Right lung (tissue), 5 donors: ENCODE measurements around the gene ESRRA. TPM values are rescaled to one million over a fixed set of nuclear protein-coding genes. Genes with fewer than 3 reads are reported as not detected.

Experiments used
- DNase-seq, 2 donors: peaks; one replicate each; pipeline ENCODE4 v3.0.0-alpha.2; 2013
- polyA plus RNA-seq, 5 donors: library from polyadenylated mRNA; unstranded; fragments of 120-200 nt; gene quantifications; one replicate each; pipeline versions ENCODE4 v1.2.1 to v1.2.3, GENCODE V29; 2013; ENCODE audit warnings: inconsistent platforms in 1 of 5, low replicate concordance in 1 of 5; ENCODE audit not compliant: insufficient read length in 5 of 5, insufficient read depth in 1 of 5

Gene ESRRA
- polyA plus RNA-seq, 5 donors = 6.9 to 21.0 (median 12.4) TPM

DNA sequence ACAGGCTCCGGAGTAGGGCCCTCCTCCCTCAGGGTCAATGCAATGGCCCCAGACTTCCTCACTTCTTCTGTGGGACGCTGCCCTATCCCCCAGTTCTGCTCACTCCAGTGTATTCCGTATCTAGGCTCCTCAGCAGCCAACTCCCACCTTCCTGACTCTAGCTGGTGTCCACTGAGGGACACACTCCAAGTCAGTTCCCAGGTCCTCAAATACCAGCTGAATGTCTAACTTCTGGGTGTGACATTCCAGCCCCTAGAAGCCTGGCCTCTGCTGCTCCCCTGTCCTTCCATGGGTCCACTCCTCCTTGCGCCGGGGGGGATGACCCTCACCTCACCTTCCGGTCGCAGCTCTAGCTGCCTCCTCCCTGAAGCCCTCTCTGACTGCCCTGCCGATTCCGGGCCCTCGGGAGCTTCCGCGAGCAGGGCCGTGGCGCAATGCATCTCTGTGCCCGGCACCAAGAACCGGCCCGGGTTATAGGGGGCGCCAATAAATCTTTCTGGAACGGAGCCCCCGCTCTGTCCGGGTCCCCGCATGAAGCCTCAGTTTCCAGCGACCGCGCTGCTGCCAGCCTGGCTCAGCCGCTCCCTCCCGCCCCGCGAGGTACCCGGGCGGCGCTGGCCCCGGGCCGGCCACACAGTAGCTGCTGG, 36.3 kb upstream of the ESRRA start:
- no peak for DNase-seq

DNA sequence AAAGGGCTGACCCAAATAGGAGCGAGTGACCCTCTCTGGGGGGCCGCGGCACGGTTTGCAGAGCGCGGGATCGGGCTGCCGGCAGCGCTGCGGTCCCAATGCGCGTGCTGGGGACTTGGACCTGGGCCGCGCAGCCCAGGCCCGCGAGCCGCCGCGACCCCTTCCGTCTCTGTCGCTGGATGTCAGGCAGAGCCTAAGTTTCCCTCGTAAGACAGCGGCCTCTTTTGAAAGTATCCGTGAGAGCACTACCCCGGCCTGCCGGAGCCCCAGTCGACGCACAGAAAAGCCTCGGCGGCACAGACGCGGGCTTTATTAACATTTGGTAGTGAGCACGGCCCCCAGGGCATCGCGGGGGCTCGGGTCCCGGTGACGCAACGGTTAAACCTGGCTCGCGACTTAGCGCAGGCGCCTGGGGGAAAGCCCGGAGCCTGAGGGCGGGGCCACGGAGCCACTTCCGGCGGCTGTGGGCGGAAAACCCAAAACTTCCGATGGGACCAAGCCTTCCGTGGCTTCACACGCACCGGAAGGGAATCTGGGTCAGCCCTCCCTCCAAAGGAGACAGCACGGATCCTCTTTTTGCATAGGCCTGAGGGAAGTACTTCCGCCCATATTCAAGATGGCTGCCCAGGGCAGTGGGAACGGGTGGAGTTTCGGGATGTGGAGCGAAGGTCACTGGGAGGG, 35.6 kb upstream of the ESRRA start:
- DNase-seq = peak; percentile 99

DNA sequence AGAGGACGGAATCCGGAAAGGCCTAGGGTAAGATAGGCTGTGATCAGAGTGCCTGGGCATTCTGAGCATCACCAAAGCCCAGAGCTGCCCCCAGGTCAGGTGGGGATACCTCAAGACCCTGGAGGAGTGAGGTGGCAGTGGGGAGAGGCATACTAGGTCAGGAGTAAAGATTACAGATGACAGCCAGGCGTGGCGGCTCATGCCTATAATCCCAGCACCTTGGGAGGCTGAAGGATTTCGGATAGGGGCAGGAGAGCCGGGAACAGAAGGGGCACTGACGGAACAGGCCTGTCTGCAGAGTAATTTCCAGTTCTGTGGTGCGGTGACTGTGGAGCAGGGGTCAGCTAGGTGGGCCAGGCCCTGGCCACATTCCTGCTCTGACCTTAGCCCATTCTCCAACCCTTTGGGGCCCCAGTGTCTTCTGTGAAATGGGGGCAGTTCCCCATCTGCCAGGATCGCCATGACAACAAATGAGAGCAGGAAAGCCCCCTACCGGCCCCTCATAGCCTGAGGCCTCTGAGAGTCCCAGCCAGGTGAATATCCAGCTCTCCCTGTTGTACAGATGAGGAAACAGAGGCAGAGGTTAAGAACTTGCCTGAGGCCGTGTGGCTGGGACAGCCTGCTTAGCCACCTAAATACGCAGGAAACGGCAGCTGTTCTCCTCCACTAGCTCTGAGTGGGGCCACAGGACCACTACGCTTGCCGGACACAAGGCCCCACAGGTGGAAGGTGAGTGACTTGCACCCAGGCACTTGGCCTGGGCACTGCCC, 30.1 kb upstream of the ESRRA start:
- no peak for DNase-seq

DNA sequence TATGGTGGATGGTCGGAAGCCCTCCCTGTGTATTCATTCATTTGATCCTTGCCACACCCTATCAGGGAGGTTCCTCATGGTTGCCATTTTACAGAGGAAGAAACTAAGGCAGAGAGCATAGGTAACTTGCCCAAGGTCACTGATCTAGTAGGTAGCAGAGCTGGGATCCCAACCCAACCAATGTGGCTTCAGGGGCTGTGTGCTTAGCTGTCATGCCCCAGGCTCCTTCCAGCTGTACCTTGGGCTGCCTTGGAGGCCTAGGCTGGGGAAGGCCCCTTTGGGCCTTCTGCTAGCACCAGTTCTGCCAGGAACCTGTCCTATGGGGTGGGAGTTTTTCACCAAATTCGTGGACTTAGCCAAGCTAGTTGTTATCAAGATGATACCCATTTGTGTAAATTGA, 29.5 kb upstream of the ESRRA start:
- DNase-seq = no peak

DNA sequence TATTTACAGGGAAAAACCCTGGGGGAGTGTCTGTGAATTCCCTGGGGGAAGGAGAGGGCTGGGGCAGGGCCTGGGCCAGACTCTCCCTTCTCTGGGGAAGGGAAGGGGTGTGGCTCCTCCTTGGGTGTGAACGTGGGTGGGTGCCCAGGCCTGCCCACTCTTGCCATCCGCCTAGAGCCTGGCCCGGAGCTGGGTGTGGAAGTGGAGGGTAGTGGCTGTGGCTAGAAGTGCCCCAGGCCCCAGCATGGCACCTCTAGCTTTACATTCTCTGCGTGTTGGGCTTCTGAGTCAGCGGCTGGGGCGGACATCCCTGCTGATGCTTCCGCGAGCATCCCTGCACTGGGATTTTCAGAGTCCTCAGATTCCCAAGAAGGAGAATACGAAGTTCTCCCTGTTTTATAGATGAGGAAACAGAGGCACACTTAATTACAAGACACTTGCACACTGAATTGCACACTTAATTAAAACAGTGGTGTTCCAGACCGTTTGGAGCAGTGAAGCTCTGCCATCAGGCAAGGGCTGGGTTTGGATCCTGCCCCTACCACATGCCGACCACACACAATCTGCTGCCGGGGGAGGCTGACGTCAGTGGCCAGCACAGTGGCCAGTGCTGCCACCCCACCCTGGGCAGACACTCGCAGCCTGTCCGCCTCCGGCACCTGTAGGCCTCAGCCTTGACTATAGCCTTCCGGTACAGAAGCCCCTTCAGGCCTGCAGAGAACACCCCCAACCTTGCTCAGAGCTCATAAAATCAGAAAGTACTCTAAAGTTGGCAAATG, 28.5 kb upstream of the ESRRA start:
- no peak for DNase-seq

DNA sequence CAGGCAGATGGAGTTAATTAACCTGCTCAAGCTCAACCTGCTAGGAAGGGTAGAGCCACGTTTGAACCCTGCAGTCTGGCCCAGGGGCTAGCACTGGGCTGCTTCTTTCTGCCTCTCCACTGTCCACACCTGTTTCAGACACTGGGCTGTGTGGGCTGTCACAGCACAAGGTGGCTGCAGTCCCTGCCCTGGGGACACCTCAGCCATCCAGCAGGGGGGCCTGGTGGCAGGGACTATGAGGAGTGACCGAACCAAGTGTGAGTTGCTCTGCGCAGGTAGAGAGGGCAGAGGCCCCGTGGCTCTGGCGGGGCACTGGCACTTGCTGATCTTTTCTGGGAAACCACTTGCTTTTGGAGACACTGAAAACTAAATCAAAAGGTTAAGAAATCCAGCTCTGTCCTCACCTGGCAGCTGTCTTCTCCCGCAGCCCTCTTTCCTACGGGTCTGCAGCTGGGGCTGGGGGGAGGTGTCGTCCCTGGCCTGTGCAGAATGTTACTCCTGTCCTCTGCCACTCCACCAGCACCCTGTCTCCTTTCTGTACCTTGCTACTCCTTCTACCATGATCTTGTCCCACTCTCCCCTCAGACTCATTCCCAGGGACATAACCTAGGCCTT, 26.6 kb upstream of the ESRRA start:
- no peak for DNase-seq

DNA sequence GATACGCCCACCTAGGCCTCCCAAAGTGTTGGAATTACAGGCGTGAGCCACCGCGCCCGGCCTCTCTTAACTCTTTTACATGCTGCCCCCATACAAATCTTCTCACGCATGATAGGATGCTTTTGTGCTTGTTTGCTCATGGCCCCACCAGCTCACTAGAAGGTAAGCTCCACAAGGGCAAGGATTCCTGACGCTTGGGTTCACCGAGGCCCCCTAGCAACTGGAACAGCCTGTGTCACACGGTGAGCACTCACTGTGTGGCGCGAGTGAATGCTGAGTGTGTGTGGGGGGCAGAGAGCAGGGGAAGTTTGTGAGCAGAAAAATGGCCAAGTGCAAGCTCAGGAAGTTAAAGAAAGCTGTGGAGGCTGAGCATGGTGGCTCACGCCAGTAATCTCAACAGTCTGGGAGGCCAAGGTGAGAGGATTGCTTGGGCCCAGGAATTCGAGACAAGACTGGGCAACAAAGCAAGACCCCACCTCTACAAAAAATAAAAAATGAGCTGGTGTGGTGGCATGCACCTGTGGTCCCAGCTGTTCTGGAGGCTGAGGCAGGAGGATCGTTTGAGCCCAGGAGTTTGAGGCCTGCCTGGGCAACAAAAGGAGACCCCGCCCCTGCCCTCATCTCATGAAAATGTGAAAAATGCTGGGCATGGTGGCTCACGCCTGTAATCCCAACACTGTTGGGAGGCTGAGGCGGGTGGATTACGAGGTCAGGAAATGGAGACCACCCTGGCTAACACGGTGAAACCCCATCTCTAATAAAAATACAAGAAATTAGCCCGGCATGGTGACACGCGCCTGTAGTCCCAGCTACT, 23.2 kb upstream of the ESRRA start:
- DNase-seq = no peak

DNA sequence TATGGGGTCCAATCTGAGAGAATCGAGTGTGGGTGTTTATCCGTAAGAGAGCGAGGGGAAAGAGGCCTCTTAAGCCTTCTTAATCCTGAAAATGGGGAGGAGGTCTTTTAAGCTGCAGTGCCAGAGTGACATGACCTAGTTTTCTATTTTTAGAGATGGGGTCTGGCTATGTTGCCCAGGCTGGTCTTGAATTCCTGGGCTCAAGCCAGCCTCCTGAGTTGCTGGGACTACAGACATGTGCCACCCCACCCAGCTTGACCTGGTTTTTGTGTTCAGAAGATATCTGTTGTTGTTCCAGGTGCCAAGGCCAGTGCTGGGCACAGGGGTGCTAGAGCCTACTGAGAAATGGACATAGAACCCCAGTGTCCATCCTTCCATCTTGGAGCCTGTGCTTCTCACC, 22.2 kb upstream of the ESRRA start:
- DNase-seq = no peak

DNA sequence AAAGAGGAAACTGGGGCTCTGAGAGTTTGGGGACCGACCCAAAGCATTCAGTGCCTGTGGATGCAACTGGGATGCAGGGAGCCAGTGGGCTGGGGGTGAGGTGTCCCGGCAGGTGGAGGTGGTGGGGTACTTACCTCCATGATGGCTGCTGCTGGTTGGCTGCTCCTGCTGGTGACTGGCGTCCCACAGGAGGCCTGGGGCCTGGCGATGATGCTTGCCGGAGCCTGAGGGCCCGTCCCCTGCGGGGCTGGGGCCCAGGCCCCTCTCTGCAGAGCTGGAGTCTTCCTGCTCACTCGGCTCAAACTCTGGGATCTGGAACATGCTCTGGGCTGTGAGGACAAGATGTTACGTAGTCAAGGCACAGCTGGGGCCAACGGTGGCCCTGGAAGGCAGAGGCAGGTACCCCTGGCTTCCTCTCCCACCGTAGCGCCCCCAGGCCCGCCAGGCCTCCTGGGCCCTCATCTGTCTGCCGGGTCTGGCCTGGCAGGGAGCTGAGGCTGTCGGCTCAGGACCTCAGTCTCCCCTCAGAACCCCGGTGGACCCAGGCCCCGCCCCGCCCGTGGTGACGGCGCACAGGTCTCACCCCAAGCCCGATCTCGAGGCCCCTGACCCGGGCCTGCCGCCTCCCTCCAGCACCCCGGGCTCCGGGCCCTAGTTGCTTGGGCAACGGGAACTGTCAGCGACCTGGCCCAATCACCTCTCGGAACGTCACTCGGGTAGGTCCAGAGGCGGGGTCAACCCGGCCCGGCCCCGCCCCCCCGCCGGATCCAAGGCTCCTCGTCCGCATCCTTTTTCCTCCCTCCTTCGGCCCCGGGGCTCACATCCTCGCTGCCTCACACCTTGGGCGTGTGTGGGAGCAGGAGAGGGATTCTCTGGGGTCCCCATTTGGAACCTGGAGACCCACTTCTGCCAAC, 21.0 kb upstream of the ESRRA start, which contains the start of gene BAD:
Gene BAD, minus strand, starts transcription at position 618 of the 914 bp plus-strand sequence. Its CDS starts 297 bp downstream, at position 321.
- peak; percentile 91 to 92 for DNase-seq

DNA sequence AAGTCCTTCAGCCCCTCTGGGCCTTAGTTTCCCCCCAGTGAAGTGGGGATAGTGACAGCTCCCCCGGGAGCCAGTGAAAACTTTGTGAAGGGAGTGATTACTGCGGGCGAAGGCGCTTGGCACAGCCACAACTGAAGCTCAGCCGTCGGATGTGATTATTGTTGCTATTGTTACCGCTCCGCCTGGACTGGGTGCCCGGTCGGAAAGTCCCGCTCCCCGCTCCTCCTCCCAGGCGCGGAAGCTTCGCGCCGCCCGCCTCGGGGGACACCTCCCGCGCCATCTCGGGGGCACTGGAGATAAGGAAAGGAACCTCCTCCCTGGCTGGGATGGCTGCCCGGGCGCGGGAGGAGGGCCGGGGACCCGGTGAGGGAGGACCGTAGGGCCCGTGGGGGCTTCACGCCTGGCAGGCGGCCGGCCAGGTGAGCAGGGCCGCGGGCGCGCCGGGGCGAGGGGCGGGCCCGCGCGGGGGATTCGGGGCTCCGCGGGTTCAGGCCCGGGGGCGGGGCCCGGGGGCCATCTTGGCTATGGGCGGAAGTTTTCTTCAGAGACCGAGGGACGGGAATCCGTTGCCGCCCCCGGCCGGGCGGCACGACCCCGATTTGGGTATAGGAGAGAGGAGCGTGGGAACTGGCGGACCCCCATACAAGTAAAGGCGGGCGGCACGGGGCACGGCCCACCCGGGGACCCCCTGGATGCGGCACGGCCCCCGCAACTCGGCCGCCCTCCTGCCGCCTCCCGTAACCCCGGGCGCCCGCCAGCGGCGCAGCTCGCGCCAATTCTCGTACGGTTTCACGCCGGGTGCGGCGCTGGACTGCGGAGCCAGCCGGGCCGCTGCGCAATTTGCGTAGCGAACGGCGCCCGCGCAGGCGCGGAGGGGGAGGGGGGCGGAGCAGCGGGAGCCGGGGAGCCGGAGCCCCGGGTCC, 20.1 kb upstream of the ESRRA start, which contains the start of gene GPR137:
Gene GPR137, plus strand, starts transcription at position 887 of the 923 bp plus-strand sequence. CDS start 677 bp downstream, outside the sequence.
- peak; percentile 90 to 91 for DNase-seq

DNA sequence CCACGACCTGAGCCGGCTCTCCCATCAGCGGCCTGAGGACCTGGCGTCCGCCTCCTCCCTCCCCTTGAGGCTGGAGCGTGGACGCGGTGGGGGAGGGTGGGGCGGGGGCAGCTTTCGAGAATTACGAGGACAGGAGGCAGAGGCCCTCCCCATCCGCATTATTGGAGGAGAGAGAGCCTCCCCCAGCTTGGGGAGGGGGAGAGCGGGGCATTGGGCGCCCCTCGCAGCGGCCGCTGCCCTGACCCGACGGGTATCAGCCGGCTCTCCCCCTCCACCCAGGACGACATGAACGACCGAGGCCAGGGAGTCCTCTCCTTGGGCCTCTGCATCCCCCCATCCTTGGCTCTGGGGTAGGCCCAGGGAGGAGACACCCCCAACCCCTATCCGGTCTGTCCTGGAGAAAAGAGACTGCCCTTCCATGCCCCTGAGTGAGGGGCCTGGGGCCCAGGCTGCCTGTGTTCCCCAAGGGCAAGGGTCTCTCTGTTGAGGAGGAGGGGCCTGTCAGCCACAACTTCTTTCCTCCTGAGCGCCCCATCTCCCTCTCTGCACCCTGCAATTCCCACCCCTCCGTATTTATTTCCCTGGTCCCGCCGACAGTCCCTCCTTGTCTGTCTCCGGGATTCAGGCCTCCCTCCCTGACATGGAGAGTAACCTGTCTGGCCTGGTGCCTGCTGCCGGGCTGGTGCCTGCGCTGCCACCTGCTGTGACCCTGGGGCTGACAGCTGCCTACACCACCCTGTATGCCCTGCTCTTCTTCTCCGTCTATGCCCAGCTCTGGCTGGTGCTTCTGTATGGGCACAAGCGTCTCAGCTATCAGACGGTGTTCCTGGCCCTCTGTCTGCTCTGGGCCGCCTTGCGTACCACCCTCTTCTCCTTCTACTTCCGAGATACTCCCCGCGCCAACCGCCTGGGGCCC, 19.2 kb upstream of the ESRRA start:
- DNase-seq = no peak

DNA sequence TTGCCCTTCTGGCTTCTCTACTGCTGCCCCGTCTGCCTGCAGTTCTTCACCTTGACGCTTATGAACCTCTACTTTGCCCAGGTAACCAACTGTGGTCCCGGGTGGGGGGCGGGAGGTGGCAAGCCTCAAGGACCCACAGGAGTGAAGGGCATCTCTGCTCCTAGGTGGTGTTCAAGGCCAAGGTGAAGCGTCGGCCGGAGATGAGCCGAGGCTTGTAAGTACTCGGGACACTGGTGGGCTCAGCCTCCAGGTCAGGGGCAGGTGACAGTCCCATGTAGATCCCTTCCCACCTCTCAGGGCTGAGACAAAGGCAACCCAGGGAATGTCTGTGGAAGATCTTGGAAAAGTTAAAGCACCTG, 18.5 kb upstream of the ESRRA start:
- DNase-seq = no peak

DNA sequence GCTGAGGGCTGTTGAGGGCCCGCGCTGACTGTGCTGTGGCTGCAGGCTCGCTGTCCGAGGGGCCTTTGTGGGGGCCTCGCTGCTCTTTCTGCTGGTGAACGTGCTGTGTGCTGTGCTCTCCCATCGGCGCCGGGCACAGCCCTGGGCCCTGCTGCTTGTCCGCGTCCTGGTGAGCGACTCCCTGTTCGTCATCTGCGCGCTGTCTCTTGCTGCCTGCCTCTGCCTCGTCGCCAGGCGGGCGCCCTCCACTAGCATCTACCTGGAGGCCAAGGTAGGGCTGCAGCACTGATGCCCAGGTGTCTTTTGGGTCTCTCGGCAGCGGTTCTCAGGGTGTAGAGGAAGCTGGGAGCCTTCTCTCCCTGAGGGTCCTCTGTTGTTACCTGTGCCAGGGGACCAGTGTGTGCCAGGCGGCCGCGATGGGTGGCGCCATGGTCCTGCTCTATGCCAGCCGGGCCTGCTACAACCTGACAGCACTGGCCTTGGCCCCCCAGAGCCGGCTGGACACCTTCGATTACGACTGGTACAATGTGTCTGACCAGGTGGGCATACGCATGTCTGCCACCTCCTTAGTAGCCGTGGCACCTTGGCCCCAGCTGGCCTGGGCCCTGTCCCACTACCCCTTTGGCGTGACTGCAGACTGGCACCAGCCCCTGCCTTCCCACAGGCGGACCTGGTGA, 17.5 kb upstream of the ESRRA start:
- no peak for DNase-seq

DNA sequence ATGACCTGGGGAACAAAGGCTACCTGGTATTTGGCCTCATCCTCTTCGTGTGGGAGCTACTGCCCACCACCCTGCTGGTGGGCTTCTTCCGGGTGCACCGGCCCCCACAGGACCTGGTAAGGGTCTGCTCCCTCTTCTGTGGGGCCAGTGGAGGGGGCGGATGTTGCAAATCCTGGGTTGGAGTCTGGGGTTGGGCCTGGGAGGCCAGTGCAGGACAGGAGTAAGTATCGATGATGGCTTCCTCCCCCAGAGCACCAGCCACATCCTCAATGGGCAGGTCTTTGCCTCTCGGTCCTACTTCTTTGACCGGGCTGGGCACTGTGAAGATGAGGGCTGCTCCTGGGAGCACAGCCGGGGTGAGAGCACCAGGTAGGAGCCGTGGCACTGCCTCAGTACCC, 17.0 kb upstream of the ESRRA start:
- no peak for DNase-seq

DNA sequence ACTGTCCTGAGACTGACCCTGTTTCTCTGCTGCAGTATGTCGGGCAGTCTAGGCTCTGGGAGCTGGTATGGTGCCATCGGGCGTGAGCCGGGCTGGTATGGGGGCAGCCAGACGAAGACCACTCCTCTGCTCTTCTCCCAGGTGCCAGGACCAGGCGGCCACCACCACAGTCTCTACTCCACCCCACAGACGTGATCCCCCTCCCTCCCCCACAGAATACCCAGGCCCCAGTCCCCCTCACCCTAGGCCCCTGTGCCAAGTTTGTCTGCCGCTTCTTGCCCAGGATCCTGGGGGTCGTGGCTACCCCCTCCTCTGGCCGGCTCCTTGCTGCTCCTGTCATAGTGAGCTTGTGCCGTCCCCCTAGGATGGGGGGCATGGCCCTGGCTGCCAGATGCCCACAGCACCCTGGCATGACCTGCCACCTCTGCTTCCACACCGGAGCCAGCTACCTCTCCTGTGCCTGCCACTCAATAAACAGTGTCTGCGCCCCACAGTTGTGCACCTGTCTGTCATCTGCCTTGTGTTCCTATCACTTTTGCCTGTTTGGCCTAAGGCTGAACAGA, 16.2 kb upstream of the ESRRA start:
- DNase-seq = no peak
